ENCODE measurements around the gene MMAA.
"Not testable (repeated sequence)": the region's sequence is repeated elsewhere in the genome, so short reads cannot be mapped to it uniquely, and the experiment has no call there.

The MMAA gene

DNA sequence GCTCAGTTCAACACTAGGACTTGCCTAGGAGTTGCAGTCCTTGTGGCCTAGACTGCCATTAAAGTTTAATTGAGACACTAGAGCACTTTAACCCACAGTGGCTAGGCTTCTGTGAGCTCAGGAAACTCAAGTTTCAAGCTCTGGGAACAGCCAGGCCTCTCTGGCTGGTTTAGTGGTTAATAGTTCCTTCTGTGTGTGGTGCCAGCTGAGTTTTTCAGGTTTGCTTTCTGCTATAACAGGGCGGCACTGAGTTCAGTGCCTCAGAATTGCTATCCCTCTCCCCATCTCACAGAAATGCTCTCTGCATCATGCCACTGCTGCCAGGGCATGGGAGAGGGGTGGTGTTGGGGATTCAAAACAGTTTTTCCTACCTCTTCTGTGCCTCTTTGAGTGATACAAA lies 15.9 kb downstream of the MMAA start:
- no peak for DNase-seq (ENCODE audit: low spot score)

DNA sequence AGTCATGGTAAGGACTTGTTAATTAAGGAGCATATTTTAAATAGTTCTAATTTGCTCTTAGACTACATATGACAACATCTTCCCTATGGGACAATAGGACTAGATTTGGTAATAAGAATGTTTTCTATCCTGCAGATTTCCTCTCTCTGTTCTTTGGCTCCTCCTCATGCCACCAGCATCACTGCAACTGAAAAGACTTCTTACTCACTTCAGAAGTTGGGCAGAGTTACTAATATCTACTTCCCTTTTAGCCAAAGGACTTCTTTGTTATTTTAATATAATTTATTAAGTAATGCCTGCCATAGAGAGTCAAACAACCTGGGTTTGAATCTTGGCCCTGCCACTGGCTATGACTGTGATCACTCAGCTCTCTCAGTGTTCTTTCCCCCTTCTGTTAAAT lies 16.4 kb downstream of the MMAA start:
- DNase-seq (ENCODE audit: low spot score): no peak

DNA sequence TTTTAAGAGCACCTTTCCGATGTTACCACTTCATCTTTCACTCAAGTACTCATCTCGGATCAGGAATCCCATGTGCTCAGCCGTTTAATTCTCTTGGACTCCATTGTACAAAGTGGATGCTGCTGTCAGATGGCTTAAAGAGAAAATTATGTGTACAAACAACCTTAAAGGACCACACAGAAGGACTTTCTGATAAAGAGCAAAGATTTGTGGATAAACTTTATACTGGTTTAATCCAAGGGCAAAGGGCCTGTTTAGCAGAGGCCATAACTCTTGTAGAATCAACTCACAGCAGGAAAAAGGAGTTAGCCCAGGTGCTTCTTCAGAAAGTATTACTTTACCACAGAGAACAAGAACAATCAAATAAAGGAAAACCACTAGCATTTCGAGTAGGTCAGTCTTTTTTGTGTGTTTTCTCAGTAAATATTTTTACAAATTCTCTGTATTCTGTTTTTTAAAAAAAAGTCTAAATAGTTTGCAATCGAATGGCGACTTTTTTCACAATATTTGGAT lies 20.1 kb downstream of the MMAA start:
- DNase-seq (ENCODE audit: low spot score): no peak

DNA sequence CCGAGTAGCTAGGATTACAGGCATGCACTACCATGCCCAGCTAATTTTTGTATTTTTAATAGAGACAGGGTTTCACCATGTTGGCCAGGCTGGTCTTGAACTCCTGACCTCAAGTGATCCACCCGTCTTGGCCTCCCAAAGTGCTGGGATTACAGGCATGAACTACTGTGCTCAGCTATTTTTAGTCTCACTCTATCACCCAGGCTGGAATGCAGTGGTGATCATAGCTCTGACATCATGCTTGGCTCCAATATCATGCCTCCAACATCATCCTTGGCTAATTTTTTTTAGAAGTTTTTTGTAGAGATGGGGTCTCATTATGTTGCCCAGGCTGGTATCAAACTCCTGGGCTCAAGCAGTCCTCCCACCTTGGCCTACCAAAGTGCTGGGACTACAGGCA lies 21.1 kb downstream of the MMAA start:
- peak; percentile 31 for DNase-seq (ENCODE audit: low spot score)

DNA sequence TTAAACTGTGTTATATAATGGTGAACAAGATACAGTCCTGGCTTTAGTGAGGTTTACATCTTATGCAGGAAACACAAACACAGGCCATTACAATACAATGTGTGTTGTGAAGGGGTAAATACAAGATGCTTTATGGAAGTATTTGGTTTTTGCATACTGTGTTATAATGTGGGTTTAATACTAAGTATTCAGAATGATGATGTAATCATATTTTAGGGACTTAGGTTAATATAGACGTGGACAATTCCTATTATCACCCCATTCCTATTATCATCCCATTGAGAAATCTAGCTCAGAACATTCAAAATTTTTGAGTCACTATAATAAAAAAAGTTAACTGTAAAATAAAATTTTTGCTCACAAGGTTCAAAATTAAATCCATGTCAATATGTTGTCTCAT lies 24.1 kb downstream of the MMAA start:
- no peak for DNase-seq (ENCODE audit: low spot score)

DNA sequence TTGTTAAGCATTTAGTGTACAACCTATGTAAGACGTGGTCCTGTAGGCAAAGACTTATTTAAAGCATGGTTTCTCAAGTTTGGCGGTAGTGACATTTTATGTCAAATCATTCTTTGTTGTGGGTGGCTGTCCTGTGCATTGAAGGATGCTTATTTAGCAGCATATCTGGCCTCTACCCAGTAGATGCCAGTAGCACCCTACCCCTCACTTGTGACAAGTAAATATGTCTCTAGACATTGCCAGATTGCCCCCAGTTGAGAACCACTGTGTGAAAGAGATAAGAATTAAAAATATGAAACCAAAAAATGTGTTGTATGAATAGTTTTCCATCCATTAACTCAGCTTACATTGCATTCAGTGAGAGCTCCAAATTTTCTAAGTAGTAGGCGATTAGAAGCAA lies 25.5 kb downstream of the MMAA start:
- DNase-seq (ENCODE audit: low spot score): no peak

DNA sequence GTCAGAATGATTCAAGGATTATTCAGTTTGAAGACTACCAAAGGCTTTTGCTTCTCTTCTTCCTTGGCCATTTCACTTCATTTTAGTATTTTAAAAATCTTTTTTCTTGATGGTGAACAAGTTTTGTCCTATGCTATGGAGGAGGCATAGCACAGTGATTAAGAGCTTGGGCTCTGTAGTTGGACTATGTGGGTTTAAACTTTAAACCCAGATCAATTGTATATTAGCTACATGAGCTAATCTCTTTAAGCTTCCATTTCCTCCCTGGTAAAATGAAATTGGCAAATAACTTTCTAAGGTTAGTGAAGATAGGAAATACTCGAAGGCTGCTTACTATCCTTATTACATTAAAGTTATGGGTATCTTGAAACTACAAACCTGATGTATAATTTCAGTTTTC lies 37.0 kb downstream of the MMAA start:
- DNase-seq (ENCODE audit: low spot score): no peak

DNA sequence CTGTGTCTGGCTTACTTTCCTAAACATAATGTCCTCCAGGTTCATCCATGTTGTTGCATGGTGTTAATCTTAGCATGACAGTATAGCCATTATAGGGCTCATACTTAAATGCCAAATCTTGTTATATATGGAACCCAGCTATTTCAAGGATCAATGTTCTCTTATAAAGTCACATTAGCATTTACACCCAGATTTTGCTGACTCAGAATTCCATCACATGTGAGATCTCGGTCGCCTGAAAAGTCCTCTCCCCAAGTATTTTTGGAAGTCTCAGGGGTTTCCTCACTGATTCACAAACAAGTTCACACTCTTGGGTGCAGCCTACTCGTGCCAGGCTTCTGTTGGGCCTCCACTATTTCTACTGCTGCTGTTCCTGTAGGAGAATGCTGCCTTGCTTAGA lies 40.9 kb downstream of the MMAA start:
- DNase-seq (ENCODE audit: low spot score): no peak

DNA sequence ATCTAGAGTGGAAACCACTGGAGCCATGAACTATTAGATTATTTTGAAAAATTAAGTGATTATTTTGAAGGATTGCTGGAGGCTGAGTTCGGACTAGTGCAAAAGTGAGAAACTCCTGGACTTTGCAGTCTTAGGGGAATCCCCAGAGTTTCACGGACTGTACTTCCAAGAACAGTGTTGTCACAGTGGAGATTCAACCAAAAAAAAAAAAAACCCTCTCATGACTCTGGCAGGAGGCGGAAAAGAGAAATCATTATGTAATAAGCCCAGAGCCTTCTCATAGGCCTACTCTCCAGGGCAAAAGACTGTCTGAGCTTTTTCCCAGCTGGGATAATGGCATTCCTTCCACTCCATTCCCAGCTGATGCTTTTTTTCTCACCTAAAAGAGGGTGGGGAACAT lies 44.0 kb downstream of the MMAA start:
- no peak for DNase-seq (ENCODE audit: low spot score)

DNA sequence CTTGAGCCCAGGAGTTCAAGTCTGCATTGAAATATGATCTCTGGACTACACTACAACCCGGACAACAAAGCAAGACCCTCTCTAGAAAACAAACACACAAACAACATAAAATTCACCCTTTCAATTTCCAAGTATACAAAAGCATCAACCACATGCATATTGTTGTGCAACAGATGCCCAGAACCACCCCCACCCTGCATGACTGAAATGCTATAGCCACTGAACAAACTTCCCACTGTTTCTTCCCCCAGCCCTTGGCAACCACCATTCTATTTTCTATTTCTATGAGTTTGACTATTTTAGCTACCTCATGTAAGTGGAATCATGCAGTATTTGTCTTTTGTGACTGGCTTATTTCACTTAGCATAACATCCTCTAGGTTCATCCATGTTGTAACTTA lies 46.6 kb downstream of the MMAA start:
- DNase-seq (ENCODE audit: low spot score): no peak

DNA sequence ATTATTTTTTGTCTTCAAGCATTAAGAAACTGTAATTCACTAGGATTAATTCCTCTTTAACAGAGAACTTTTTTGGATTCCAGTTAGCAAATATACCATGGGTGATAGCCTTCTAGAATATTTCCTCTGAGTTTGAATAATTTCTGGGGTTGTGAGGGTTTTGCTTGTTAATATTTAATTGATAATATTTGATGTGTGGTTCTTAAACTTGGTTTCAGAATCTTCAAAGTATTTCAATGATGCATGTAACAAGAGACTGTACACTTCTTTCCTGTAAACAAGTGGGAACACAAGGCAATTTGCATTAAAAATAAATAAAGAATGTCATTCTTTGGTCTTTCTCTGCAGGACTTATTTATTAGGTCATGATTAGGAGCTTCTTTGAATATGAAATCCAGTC lies 51.2 kb downstream of the MMAA start:
- DNase-seq (ENCODE audit: low spot score): no peak

DNA sequence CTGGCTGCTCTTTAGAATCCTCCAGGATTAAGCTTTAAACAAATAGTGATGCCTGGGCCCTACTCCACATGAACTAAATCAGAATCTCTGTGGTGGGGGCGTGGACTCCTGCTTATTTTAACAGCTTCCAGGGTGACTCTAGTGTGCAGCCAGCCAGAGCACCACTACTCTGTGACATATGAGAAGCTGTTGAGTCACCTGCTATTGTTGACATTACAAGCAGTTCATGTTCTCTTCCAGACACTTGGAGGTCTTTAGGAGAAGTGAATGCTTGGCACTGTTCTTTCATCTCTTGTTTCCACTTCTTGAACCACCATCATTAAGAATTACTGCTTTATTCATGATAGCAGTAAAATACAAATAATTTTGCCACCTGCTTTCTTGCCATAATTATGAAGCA lies 60.3 kb downstream of the MMAA start:
- DNase-seq (ENCODE audit: low spot score): peak; percentile 81

DNA sequence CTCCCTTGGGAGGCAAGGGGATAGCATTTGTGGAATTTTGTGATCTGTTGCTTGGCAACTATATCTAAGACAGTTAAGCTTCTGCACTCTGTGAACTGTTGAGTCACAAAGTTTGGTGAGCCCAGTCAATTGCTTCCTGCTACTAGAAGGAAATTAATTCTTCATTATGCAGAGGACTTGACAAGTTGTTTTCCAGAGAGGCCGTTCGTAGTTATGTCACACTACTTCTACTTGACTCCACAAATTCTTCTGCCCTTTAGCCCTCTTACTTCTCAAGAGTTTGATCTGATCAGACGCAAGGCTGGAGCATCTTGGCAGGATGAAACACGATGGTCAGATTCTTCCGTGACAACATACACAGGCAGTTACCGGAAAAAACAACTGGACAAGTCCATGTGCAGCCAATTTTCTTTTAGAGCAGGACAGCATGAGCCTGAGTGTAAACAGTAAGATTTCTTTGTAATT lies 60.8 kb downstream of the MMAA start, which contains the start of gene C4orf51:
Gene C4orf51, plus strand, starts transcription at position 156 of the 465 bp plus-strand sequence. Its CDS starts 58 bp downstream, at position 214.
- DNase-seq (ENCODE audit: low spot score): peak; percentile 54

DNA sequence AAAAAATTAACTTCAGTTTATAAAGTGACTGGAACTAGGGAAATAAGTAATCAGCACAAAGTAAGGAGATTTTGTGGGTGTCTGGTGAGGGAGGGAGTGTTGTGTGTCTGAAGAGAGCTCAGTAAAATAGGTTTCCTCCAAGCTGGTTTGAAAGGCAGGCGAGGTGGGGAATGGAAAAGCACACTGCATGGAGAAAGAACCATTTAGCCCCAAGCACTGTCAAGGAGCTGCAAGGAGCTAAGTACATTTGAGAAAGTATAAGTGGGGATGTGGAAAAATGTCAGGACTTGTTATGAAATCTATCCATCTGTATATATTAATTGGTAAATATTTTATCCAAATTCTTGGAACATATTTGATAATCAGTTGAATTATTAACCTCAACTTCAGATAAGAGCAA lies 61.7 kb downstream of the MMAA start:
- no peak for DNase-seq (ENCODE audit: low spot score)

DNA sequence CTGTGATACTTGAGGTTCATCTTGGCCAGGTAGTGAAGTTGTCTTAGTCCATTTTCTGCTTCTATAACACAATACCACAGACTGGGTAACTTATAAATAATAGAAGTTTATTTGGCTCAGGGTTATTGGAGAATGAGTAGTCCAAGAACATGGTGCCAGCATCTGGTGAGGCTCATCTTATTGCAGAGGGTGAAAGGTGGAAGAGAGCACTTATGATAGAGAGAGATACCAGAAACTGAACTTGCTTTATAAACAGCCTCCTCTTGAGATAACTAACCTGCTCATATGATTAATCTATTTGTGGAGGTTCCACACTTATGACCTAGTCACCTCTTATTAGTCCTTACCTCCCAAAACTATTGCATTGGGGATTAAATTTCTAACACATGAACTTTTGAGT lies 62.3 kb downstream of the MMAA start:
- no peak for DNase-seq (ENCODE audit: low spot score)

DNA sequence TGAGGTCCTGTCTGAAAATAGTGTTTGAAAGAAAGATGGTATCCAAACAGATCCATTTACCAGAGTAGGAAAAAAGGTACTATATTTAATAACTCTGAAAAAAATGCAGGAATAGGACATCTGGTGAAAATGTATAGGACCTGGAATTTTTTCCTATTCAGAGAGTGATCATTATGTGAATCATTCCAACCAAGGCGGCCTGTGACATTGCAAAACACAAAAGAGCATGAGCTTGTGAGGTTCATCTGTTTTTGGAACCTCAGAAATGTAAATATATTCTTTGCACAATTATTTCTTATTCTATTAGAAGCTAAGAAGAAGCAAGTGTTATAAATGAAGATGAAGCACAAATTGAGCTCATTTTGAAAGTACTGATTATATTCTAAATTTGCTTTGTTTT lies 62.8 kb downstream of the MMAA start:
- peak; percentile 15 for DNase-seq (ENCODE audit: low spot score)

DNA sequence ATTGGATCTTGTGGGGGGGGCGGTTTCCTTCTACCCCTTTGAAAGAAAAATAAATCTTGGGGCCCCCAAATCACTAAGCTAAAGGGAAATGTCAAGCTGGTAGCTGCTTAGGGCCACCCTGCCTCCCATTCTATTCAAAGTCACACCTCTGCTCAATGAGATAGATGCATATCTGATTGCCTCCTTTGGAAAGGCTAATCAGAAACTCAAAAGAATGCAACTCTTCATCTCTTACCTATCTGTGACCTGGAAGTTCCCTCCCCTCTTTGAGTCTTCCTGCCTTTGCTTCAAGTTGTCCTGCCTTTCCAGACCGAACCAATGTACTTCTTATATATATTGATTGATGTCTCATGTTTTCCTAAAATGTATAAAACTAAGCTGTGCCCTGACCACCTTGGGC lies 67.8 kb downstream of the MMAA start:
- no peak for DNase-seq (ENCODE audit: low spot score)

DNA sequence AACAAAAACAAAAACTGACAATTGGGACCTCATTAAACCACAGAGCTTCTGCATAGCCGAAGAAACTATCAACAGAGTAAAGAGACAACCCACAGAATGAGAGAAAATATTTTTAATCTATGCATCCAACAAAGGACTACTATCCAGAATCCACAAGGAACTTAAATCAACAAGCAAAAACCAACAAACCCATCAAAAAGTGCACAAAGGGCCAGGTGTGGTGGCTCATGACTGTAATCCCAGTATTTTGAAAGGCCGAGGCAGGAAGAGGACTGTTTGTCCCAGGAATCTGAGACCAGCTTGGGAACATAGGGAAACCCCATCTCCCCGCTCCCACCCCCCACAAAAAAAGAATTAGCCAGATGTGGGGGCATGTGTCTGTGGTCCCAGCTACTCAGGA lies 71.4 kb downstream of the MMAA start:
- DNase-seq (ENCODE audit: low spot score): no peak

DNA sequence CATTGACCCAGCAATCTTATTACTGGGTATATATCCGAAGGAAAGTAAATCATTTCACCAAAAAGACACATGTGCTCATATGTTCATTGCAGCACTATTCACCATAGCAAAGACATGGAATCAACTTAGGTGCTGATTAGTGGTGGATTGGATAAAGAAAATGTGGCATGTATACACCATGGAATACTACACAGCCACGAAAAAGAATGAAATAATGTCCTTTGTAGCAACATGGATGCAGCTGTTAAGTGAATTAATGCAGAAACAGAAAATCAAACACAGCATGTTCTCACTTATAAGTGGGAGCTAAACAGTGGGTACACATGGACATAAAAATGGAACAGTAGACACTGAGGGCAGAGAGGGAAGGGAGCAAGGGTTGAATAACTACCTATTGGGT lies 72.2 kb downstream of the MMAA start:
- not testable (repeated sequence) for DNase-seq (ENCODE audit: low spot score)

DNA sequence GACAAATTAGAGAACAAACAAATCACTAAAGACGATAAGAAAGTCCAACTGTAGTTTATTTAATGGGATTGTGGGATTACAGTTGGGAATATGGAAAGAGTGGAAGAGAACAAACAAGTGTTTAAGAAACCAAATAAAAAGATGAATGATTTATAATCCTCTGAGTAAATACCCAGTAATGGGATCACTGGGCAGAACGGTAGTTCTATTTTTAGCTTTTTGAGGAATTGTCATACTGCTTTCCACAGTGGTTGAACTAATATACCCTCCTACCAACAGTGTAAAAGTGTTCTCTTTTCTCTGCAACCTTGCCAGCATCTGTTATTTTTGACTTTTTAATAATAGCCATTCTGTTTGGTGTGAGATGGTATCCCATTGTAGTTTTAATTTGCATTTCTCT lies 75.7 kb downstream of the MMAA start:
- no peak for DNase-seq (ENCODE audit: low spot score)

DNA sequence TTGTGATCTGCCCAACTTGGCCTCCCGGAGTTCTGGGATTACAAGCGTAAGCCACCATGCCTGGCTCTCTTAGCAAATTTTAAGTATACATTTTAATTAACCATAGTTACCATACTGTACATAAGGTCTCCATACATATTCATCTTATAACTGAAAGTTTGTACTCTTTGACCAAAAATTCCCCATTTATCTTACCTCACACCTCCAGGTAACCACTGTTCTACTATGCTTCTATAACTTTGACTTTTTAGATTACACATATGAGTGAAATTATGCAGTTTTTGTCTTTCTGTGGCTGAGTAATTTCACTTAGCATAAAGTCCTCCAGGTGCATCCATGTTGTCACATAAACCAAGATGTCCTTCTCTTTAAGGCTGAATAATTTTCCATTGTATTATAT lies 78.1 kb downstream of the MMAA start:
- DNase-seq (ENCODE audit: low spot score): no peak

DNA sequence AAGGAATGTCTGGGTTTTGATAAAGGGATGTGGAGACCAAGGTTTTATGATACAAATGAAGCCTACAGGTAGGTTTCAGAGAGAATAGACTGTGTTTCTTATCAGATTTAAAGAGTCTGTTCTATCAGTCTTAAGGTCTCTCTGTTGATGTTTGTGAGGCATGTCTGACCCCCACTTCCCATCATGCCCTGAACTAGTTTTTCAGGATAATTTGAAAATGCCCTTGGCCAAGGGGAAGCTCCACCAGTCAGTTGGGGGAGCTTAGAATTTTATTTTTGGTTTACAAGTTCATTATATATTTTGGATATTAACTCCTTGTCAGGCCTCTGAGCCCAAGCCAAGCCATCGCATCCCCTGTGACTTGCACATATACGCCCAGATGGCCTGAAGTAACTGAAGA lies 79.3 kb downstream of the MMAA start:
- DNase-seq (ENCODE audit: low spot score): no peak

DNA sequence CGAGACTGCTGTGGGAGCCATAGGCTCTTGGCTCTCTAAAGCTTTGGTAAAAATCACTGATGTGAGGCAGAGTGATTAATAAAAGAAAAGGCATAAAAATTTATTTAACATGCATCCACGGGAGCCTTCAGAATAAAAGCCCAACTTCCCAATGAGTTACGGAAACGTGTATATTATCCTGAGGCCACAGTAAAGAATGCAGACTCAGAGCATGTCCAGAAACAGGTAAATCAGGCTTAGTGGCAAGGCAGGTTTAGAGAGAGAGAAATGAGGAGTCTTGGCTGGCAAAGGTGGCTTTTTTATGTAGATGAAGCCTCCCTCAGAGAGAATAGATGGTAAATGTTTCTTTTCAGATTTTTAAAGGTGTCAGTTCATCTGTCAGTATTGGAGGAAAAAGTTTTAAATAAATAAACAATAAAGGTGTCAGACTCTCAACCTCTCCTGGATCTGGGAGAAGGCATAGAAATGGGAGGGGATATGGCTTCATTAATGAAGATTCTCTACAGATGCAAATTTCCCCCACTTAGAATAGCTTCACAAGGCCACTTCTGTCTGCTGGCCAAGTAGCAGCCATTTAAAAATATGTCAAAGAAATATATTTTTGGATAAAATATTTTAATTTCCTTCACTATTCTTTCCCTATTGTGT lies 84.8 kb downstream of the MMAA start:
- DNase-seq (ENCODE audit: low spot score): no peak

DNA sequence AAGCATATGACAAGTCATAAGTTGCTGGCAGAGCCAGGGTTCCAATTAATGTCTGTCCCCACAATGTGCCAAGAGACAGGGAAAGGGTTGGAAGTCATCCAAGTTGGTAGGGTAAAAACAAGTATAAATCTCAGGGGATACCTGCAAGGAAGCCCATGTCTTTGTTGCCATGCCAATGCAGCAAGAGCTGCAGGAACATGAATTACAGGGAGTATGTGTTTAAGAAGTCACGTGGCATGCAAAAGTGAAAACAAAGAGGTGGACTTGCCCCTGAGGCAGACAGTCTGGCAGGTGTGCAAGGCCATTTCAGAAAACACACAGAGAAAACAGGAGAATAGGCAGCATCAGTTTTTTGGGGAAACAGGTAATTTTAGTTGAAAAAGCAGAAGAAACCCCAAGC lies 90.2 kb downstream of the MMAA start:
- no peak for DNase-seq (ENCODE audit: low spot score)

Measured in AG20443 (cell line).